HG02642 (cell line): Measurements from ENCODE around the gene ZIC2.
"Not testable (repeated sequence)": the region's sequence is repeated elsewhere in the genome, so short reads cannot be mapped to it uniquely, and the experiment has no call there.

Experiments
- ATAC-seq: cut with Tn5 transposase; IDR thresholded peaks from one replicate; pipeline ENCODE4 v1.9.1; 2021; ENCODE audit warnings: mild to moderate bottlenecking; ENCODE audit not compliant: unreplicated experiment, poor library complexity

The ZIC2 gene

GRCh38 chr13:99995589-99996380, 14.2 kb downstream of the ZIC2 start:
- no peak for ATAC-seq

DNA sequence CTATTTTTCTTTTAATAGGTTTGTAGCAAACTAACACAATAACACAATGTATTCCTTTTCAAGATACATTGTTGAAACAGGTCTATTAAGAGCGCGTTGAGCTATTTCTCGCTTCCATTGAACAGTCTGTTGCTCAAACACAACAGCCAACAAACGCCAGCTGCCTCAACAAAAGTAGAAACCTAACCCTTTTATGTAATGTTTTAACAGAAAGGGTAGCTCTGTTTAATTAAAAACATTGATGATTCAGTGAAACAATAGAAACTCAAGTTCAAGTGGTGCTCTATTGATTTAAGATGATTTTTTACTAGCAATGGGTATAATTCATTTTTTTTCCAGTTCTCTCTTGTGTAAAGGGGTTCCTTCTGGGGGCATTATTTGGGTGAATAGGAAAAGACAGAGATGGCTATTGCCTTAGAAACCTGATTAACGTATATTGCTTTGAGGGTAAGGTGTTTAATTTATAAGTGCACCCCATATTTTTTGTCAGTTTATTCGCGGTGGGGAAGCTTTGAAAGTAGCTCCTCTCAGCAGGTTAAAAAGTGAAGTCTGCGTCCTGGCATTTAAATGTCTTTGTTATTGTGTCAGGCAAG, 14.9 kb downstream of the ZIC2 start:
- no peak for ATAC-seq

DNA sequence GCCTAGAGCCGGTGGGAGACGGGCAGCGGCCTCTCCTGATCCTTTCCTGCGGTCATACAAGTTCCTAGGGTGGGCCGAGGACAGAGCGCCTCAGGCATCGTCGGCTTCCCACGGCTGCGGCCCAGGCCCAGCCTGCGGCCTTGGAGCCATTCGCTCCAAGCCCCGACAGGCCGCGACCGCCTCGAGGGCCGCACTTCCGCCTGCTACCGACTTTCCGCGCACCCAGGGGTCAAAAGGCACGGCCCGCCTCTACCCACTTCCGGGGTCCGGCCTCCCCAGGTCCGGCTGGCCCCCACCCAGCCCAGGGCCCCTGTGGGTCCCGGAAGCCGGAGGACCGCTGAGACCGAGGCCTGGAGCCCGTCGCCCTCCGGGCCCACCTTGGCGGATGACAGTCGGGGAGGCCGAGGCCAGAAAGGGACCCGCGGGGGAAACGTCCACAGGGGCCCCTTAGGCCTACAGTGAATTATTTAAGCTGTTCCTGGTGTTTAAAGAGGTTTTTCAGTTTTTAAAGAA, 16.2 kb downstream of the ZIC2 start:
- ATAC-seq, result no peak

- no peak for ATAC-seq
Measured at GRCh38 chr13:99998261-99998660, 16.7 kb downstream of the ZIC2 start.

DNA sequence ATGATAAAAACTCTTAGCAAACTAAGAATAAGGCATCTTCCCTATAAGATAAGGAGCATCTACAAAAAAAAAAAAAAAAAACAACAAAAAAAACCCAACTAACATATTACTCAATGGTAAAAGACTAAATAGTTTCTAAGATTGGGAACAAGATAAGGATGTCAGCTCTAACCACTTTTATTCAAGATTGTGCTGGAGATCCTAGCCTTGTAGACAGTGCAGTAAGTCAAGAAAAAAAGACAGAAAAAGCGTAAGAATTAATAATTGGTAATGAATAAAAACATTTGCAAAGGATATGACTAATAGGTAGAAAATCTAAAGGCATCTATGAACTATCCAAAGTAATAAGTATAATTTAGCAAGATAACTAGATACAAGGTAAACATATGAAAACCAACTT, 33.0 kb downstream of the ZIC2 start:
- ATAC-seq, result no peak

GRCh38 chr13:100019780-100020356, 38.3 kb downstream of the ZIC2 start:
- no peak for ATAC-seq

DNA sequence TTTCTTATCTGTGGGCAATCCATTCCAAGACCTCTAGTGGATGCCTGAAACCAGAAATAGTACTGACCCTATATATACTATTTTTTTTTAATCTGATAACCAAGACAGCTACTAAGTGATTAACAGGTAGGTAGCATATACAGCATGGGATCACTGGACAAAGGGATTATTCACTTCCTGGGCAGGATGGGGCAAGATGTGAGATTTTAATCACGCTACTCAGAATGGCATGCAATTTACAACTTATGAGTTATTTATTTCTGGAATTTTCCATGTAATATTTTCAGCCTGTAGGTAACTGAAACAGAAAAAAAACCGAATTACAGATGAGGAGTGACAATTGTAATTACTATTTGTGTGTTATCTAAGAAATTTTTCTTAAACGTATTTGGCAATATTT, 41.2 kb downstream of the ZIC2 start:
- ATAC-seq, result no peak

- no peak for ATAC-seq
Measured at GRCh38 chr13:100024023-100024422, 42.4 kb downstream of the ZIC2 start.

DNA sequence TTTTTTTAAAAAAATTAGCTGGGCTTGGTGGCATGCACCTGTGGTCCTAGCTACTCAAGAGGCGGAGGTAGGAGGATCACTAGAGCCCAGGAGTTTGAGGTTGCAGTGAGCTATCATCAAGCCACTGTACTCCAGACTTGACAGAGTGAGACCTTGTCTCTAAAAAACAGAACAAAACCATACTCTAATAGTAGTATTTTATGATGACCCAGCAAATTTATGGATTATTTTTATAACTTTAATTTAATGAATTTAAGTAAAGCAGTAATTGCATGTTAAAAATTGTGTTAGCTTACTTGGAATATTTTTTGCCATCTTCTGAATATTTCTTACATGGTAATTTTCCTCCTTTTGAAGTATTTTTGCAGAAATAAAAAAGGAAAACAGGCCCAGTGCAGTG, 48.3 kb downstream of the ZIC2 start:
- no peak for ATAC-seq

DNA sequence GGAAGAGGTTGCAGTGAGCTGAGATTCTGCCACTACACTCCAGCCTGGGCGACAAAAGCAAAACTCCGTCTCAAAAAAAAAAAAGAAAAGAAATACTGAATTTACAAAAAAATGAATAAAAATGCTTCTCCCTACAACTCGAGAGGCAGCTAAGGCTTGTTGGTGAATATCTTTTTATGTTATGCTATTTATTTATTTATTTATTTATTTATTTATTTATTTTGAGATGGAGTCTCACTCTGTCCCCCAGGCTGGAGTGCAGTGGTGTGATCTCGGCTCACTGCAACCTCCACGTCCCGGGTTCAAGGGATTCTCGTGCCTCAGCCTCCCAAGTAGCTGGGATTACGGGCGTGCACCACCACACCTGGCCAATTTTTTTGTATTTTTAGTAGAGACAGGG, 51.1 kb downstream of the ZIC2 start:
- not testable (repeated sequence) for ATAC-seq

DNA sequence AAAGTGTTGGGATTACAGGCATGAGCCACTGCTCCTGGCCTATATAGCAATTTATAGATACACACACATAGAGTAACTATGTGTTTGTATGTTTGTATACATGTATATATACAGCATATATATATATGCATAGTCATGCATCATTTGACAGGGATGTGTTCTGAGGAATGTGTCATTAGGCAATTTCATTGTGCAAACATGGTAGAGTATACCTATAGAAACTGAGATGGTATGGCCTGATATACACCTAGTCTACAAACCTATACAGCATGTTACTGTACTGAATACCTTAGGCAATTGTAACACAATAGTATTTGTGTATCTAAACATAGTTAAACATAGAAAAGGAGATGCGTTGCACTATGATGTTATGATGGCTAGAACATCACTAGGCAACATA, 54.4 kb downstream of the ZIC2 start:
- no peak for ATAC-seq
